Loucy (cell line): Measurements from ENCODE around the gene SSTR5.

Experiments
- H2AFZ ChIP-seq: fragments of 200-600 bp; sonication (generic); 2 replicates; pipeline ENCODE4 v1.6.0; 2016; ENCODE audit warnings: antibody characterized with exemption, mild to moderate bottlenecking, low read length, moderate library complexity
- H3F3A ChIP-seq: fragments of 200-600 bp; 2 replicates; pipeline ENCODE4 v1.6.0; 2016; ENCODE audit warnings: antibody characterized with exemption, low read depth, mild to moderate bottlenecking
- H3K27me3 ChIP-seq: fragments of 200-600 bp; sonication (generic); 2 replicates; pipeline ENCODE4 v1.6.1; 2014; ENCODE audit warnings: low read length, mild to moderate bottlenecking; ENCODE audit not compliant: insufficient read depth, poor library complexity, severe bottlenecking
- H3K36me3 ChIP-seq: fragments of 200-600 bp; sonication (generic); 2 replicates; pipeline ENCODE4 v1.6.1; 2016; ENCODE audit warnings: low read length; ENCODE audit not compliant: insufficient read depth
- H3K4me1 ChIP-seq: fragments of 200-600 bp; sonication (generic); 2 replicates; pipeline ENCODE4 v1.5.1; 2014; ENCODE audit warnings: low read length, mild to moderate bottlenecking; ENCODE audit not compliant: insufficient read depth, poor library complexity, severe bottlenecking
- H3K4me2 ChIP-seq: fragments of 200-600 bp; sonication (generic); 2 replicates; pipeline ENCODE4 v1.6.0; 2014; ENCODE audit warnings: antibody characterized with exemption, low read length, low read depth, mild to moderate bottlenecking; ENCODE audit not compliant: poor library complexity, severe bottlenecking
- H3K4me3 ChIP-seq: fragments of 200-600 bp; sonication (generic); 2 replicates; pipeline ENCODE4 v1.5.1; 2014; ENCODE audit warnings: low read length, mild to moderate bottlenecking, mixed read lengths; ENCODE audit not compliant: poor library complexity, severe bottlenecking
- H3K79me2 ChIP-seq: fragments of 200-600 bp; sonication (generic); 2 replicates; pipeline ENCODE4 v1.6.1; 2014; ENCODE audit warnings: low read length; ENCODE audit not compliant: insufficient read depth
- H3K9ac ChIP-seq: fragments of 200-600 bp; sonication (generic); 2 replicates; pipeline ENCODE4 v1.6.0; 2014; ENCODE audit warnings: mild to moderate bottlenecking, low read depth, low read length, moderate library complexity; ENCODE audit not compliant: poor library complexity, severe bottlenecking
- H3K9me2 ChIP-seq: fragments of 200-600 bp; sonication (generic); replicated peaks from 2 replicates; pipeline ENCODE4 v1.6.1; 2016; ENCODE audit warnings: low read depth, low read length, mixed read lengths
- H3K9me3 ChIP-seq: fragments of 200-600 bp; sonication (generic); 2 replicates; pipeline ENCODE4 v1.6.1; 2014; ENCODE audit warnings: mild to moderate bottlenecking, antibody characterized with exemption, low read length, low read depth; ENCODE audit not compliant: insufficient read depth
- H4K20me1 ChIP-seq: fragments of 200-600 bp; sonication (generic); 2 replicates; pipeline ENCODE4 v1.6.0; 2014; ENCODE audit warnings: antibody characterized with exemption, low read length, mild to moderate bottlenecking; ENCODE audit not compliant: insufficient read depth, poor library complexity, severe bottlenecking
- EZH2phosphoT487 ChIP-seq: fragments of 200-600 bp; IDR thresholded peaks from 2 replicates; pipeline ENCODE4 v1.6.1; 2018; ENCODE audit warnings: antibody characterized with exemption, mild to moderate bottlenecking, moderate library complexity, borderline replicate concordance
- TF ChIP-seq, protein P1 (sequence below): fragments of 200-600 bp; sonication (generic); conservative IDR thresholded peaks from 2 replicates; pipeline ENCODE4 v1.5.1; 2014; ENCODE audit warnings: mild to moderate bottlenecking, antibody characterized with exemption, low read length

The SSTR5 gene

DNA sequence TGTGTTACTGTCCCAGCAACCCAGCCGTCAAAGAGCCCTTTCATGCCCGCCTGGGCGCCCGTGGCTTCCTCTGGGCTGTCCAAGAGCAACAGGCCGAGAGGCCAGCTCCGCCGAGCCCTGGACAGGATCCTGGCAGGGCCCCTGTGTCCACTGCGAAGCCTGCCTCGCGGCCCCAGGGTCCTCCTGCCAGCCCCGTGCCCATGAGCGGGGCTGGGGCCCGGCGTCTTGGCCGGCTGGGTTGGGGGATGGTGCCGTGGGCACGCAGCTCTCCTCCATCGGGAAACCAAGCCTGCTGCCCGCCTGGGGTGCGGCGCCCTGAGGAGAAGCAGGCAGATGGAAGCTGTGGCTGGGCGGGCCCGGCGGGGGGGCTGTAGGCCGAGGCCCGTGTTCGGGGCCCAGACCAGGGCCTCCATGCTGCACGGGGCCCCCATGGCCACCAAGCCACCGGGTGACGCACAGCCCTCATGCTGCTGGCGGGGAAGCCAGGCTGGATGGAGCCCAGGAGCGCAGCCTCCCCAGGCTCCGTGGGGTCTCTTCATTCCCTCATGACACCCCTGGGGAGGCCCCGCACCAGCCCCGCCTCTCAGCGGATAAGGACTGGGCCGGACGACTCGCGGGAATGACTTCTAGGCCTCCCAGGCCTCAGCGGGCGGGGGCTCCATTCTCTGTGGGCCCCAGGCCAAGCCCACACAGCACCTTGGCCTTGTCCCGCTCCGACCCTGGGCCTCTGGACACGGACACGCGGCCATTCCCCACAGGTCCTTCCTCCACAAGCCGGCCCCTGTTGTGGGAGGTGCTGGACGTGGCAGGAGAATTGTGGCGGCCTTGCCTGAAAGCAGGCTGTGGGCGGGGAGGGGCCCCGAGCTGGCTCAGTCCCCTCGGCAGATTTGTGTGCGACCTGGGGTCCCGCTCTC lies 23.9 kb downstream of the SSTR5 start, which contains the start of gene C1QTNF8:
C1QTNF8 (minus strand) TSS at position 76 of the 914 bp plus-strand sequence. CDS start 1,322 bp downstream, outside the sequence.
- TF ChIP-seq EZH2phosphoT487: no peak
- Histone ChIP-seq H3K4me3 (no peak within 1 kb of the TSS), H3K4me2 (no peak within 1 kb of the TSS), H3K9me3 (no peaks in the 10 kb centered on the region), H3K9me2 (no peaks in the 10 kb centered on the region), H3K79me2 (no peaks in the 10 kb centered on the region), H3K27me3 (no peaks in the 10 kb centered on the region), H3K36me3 (no peaks in the 10 kb centered on the region), H2AFZ (no peak within 1 kb of the TSS), H3K4me1 (no peaks in the 10 kb centered on the region), H3K9ac (no peak within 1 kb of the TSS), H4K20me1 (no peaks in the 10 kb centered on the region), H3F3A (no peaks in the 10 kb centered on the region)

DNA sequence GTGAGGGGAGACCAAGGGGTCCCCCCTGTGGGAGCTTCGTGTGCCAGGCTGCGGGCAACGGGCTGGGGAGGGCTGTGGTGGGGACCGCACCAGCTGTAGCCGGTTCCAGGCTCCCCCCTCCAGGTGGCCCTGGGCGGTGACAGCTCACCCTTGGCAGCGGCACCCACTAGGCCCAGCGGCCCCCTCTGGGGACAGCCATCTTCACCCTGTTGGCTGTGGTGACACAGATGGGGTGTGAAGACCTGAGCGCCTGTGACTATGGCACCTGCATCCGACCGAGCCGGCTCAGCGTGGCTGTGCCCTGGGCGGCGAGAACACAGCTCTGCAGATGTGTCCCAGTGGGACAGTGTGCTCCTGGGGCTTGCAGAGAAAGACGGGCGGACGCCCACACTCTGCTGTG lies 24.6 kb downstream of the SSTR5 start:
- Histone ChIP-seq H4K20me1 (no peaks in the 10 kb centered on the region), H3K4me1 (no peaks in the 10 kb centered on the region), H3K9ac (no peak overlapping the region), H3K9me2 (no peaks in the 10 kb centered on the region), H2AFZ (no peak overlapping the region), H3K4me2 (no peak overlapping the region), H3K27me3 (no peaks in the 10 kb centered on the region), H3K36me3 (no peaks in the 10 kb centered on the region), H3K79me2 (no peaks in the 10 kb centered on the region), H3K4me3 (no peak overlapping the region), H3F3A (no peaks in the 10 kb centered on the region), H3K9me3 (no peaks in the 10 kb centered on the region)
- TF ChIP-seq, protein P1, sequence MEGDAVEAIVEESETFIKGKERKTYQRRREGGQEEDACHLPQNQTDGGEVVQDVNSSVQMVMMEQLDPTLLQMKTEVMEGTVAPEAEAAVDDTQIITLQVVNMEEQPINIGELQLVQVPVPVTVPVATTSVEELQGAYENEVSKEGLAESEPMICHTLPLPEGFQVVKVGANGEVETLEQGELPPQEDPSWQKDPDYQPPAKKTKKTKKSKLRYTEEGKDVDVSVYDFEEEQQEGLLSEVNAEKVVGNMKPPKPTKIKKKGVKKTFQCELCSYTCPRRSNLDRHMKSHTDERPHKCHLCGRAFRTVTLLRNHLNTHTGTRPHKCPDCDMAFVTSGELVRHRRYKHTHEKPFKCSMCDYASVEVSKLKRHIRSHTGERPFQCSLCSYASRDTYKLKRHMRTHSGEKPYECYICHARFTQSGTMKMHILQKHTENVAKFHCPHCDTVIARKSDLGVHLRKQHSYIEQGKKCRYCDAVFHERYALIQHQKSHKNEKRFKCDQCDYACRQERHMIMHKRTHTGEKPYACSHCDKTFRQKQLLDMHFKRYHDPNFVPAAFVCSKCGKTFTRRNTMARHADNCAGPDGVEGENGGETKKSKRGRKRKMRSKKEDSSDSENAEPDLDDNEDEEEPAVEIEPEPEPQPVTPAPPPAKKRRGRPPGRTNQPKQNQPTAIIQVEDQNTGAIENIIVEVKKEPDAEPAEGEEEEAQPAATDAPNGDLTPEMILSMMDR: no peak
- TF ChIP-seq EZH2phosphoT487: no peak

- Histone ChIP-seq H3K4me2 (no peak overlapping the region), H3K36me3 (no peaks in the 10 kb centered on the region), H3K9me3 (no peaks in the 10 kb centered on the region), H3K9ac (no peak overlapping the region), H3K27me3 (no peaks in the 10 kb centered on the region), H3K9me2 (no peaks in the 10 kb centered on the region), H3F3A (no peaks in the 10 kb centered on the region), H2AFZ (no peak overlapping the region), H3K79me2 (no peaks in the 10 kb centered on the region), H3K4me1 (no peaks in the 10 kb centered on the region), H4K20me1 (no peaks in the 10 kb centered on the region), H3K4me3 (no peak overlapping the region)
- TF ChIP-seq EZH2phosphoT487: no peak
Measured at GRCh38 chr16:1097800-1098199, 25.3 kb downstream of the SSTR5 start.

- no peaks in the 10 kb centered on the region for H3K4me1 ChIP-seq
- no peaks in the 10 kb centered on the region for H3K36me3 ChIP-seq
- no peaks in the 10 kb centered on the region for H3K79me2 ChIP-seq
- no peaks in the 10 kb centered on the region for H3K9me2 ChIP-seq
- H3K4me2 ChIP-seq: no peak overlapping the region
- no peaks in the 10 kb centered on the region for H3F3A ChIP-seq
- no peaks in the 10 kb centered on the region for H3K9me3 ChIP-seq
- H4K20me1 ChIP-seq: no peaks in the 10 kb centered on the region
- no peaks in the 10 kb centered on the region for H3K27me3 ChIP-seq
- H3K9ac ChIP-seq: no peak overlapping the region
- no peak overlapping the region for H3K4me3 ChIP-seq
- H2AFZ ChIP-seq: no peak overlapping the region
- TF ChIP-seq EZH2phosphoT487: no peak
- TF ChIP-seq, protein P1: no peak
Measured at GRCh38 chr16:1098266-1098991, 25.9 kb downstream of the SSTR5 start.
